Endometrium (tissue), 2 donors: ENCODE data around the gene TTC39A.

Source experiments
- FAIRE-seq: peaks from 2 replicates; lab custom pipeline; 2012; peaks lifted over from hg19 to GRCh38; lab: Jason Lieb, UNC
- donor health status: control.
- donor health status: control.

TTC39A gene

GRCh38 chr1:51330331-51331201, at the start of gene TTC39A:
Gene TTC39A, minus strand, starts transcription at chr1:51330562. Its CDS starts 85 bp downstream, at chr1:51330477.
- no peak for FAIRE-seq

GRCh38 chr1:51378871-51379270, 48.5 kb upstream of the TTC39A start:
- no peak for FAIRE-seq

DNA sequence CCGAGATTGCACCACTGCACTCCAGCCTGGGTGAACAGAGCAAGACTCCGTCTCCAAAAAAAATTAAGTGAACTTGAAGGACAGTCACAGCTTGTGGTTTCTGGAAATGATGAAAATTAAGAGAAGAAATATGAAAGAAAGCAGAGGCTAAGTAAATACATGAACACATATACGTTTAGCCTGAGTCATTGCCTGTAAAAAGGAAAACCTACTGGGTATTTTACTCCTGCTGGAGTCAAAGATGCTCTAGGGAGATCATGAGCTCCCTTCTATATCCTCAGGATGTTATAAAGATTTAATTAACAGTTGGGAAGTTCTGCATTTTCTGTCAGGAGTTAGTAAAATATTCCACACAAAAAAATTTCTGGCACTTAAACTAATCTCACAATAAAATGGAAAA, 43.5 kb upstream of the TTC39A start:
- FAIRE-seq = no peak

- FAIRE-seq = no peak
These were observed 42.2 kb upstream of the TTC39A start for GRCh38 chr1:51372561-51372960.

DNA sequence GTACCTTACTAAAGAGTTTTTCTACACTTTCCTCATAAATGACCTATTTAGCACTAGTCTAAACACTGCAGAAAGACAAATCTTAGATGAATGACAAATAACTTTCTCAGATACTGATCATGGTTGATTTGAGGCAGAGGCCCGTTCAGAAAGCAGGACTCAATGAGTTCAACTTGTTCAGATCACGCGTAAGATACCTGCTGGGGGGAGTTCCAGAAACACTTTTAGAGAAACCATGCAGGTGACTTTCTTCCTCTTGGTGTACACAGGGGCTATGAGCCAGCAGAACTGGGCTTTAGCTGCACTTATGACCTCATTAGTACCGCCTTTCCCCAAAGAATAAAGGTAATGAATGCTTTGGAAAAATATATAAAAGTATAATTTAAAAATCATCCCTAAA, 38.8 kb upstream of the TTC39A start:
- no peak for FAIRE-seq

DNA sequence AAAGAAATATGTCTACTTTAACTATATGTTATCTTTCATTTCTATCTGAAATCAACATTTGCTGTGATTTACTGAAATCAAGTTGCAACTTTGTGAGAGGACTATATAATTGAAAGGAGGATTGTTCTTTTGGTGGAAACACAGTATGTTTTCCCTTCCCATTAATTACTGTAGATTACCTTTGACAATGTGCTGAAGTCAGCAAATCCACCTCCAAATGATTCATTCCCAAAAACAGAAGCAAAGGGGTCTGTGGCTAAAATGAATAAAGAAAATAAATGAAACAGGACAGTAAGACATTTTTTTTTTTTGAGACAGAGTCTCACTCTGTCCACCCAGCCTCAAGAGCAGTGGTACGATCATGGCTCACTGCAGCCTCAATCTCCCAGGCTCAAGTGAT, 35.4 kb upstream of the TTC39A start:
- no peak for FAIRE-seq

- FAIRE-seq = no peak
These were observed 29.5 kb upstream of the TTC39A start for GRCh38 chr1:51359879-51360278.

DNA sequence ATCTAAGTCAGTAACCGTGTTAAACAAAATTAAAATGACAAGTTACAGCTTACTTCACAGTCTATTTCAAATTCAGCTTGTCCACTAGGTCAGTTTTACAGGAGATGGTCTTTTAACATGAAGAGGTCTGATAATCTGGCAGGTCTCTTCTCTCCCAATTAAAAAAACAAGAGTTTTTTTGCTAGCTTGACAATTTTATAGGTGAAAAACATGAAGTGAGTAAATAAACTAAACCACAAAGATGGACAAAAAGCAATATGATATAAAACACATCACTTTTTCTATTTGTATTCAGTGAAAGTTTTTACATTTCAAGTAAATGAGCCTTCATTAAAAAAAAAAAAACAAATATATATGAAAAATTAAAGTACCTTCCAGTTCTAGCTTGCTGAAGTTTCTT, 25.0 kb upstream of the TTC39A start:
- no peak for FAIRE-seq

GRCh38 chr1:51354416-51354815, 24.1 kb upstream of the TTC39A start:
- no peak for FAIRE-seq

DNA sequence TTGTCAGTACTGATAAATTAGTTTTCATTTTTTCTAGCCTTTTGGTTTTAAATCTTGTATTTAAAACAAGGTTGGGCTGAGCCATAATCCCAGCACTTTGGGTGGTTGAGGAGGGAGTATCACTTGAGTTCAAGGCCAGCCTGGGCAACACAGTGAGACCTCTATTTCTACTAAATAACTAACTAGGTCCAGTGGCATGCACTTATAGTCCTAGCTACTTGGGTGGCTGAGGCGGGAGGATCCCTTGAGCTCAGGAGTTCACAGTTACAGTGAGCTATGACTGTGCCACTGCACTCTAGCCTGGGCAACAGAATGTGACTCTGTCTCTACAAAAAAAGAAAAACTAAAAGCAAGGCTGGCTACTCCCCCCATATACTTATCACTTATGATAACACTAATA, 21.5 kb upstream of the TTC39A start:
- no peak for FAIRE-seq

GRCh38 chr1:51349862-51350261, 19.5 kb upstream of the TTC39A start:
- FAIRE-seq = no peak

GRCh38 chr1:51348147-51348527, 17.8 kb upstream of the TTC39A start:
- FAIRE-seq = no peak

- no peak for FAIRE-seq
These were observed 17.2 kb upstream of the TTC39A start for GRCh38 chr1:51347398-51348146.

- no peak for FAIRE-seq
These were observed 16.0 kb upstream of the TTC39A start for GRCh38 chr1:51346086-51346942.

- FAIRE-seq = no peak
These were observed 14.9 kb upstream of the TTC39A start for GRCh38 chr1:51345300-51345687.

DNA sequence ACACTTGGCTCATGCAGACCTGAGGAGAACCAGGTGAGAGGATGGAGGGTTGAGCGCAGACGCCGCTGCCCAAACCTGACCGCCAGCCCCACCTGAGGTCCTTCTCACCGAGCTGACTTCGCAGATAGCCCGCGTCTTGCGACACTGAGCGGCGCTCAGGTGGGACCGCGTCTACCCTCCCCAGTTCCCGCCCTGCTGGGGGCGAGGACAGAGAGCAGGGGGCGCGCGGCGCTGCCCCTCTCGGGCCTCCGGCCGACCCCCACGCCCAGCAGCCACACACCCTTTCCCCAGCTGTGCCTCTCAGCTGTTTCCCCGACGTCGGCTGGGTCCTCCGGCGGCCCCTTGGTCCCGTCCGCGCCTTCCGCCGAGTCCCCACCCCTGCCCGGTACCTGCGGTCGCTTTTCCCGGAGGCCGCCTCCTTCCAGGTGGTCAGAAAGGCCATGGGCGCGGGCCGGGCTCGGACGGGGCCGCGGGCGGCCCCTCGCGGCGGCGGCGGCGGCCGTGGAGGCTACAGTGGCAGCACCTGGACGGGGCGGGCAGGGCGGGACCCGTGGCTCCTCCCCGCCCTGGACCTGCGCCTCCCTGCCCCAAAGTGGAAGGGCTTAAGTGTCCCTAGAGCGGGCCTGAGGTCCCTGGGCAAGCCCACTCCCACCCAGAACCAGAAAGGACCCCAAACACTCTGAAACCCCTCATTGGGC, 14.4 kb upstream of the TTC39A start:
- FAIRE-seq = no peak

DNA sequence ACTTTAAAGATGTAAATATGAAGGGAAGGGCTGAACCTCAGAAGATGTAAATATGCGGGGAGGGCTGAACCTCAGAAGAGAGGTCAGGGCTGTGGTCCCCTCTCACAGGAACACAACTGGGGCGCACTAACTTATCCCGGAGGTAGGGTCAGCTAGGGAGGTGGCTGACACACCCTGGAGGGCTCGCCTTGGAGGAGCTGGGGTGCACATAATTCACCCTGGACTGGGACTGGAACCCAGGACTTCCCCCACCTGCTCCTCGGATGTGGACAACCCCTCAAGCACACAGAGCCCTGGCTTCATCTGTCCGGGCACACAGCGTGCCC, 13.9 kb upstream of the TTC39A start:
- no peak for FAIRE-seq

GRCh38 chr1:51343624-51344023, 13.3 kb upstream of the TTC39A start:
- FAIRE-seq = no peak

GRCh38 chr1:51342591-51343206, 12.3 kb upstream of the TTC39A start:
- FAIRE-seq = no peak

DNA sequence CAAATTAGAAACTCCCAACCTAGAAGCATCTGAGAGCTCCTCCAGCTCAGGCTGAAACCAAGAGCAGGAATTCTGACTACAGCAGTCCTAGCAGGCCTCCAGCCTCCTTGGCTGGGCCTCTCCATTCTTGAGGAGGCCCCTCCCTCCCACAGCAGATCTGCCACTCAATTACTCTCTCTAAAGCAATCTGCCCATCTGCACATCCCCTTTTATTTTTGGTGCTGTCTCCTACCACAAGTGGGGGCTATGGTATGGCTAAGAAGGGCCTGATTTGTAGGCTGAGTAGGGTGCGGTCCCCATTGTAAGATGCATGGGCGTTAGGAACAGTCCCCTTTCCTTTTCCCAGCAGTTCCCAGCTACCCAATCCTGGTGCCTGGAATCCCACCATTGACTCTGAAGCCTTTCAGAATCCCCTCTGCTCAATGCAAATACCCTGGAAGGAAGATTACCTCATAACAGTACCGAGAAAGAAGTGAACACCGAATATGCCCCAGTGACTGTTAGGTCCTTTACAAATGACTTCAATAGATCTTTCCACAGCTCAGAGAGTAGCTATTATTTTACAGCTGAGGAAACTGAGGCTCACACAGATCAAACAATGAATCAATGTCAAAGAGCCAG, 11.6 kb upstream of the TTC39A start:
- FAIRE-seq = no peak

DNA sequence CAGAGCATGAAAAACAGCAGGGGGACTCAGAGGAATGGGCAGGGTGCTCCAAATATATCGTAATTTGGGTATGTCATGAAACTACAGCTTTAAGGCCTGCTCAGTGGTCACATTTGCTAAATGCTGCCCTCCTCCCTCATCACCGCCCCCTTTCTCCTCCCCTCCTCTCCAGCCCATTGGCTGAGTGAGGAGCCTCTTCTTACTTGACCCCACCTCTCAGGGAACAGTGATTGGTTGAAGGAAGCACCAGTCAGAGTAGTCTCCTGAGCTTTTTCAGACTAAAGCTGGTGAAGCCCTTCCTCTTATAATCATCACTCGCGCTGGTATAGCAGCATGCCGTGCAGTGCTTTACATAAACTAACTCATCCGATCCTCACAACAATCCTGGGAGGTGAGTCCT, 10.0 kb upstream of the TTC39A start:
- no peak for FAIRE-seq
